ENCODE results near the gene NCOA7. TPM values are rescaled to one million over a fixed set of nuclear protein-coding genes. Genes with fewer than 3 reads are reported as not detected.

Gene NCOA7
- total RNA-seq, 2 experiments from 2014 or later = 42.3 to 43.4 TPM

DNA sequence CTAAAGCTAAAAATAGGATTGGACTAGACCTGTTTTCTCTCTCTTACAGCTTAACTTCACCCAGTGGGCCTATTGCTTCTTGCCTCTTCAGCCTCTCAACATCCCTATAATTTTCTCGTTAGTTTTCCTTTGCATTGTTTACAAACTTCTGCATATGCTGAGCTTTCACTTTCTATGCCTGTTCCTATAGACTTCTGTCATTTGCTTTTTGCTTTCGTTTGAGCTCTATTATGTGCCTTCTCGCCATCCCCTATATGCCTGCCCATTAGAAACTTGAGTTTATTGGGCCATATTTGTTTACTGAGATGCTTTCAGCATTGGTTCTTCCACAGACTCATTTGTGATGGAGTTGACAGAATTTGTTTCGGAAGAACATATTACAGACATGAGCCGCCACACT, 40.9 kb downstream of the NCOA7 start:
- CTCF ChIA-PET = interaction anchor here (0.7 to 1.8 kb wide), 4 partner anchors 11 to 125 kb away, joined by 3 to 4 read pairs (median 4); partner anchors contain the start of gene HINT3
- Mint-ChIP-seq H3K9me3 (peaks cover under 1% of the 10 kb centered on the region), H3K27me3 (no peaks in the 10 kb centered on the region), H3K4me3 (peak overlapping the region; percentile 71), H3K27ac (peak overlapping the region; percentile 71), H3K36me3 (peaks cover 3% of the 10 kb centered on the region), H3K4me1 (ENCODE audit: low read depth) (peaks cover 72% of the 10 kb centered on the region)
- intact Hi-C loops (cut with micrococcal nuclease) = loop anchor here (1.0 to 2.0 kb wide), 2 partner anchors 41 to 74 kb away; partner anchors contain the start of gene NCOA7
- POLR2A ChIA-PET = no interaction called here
- DNase-seq = no peak

DNA sequence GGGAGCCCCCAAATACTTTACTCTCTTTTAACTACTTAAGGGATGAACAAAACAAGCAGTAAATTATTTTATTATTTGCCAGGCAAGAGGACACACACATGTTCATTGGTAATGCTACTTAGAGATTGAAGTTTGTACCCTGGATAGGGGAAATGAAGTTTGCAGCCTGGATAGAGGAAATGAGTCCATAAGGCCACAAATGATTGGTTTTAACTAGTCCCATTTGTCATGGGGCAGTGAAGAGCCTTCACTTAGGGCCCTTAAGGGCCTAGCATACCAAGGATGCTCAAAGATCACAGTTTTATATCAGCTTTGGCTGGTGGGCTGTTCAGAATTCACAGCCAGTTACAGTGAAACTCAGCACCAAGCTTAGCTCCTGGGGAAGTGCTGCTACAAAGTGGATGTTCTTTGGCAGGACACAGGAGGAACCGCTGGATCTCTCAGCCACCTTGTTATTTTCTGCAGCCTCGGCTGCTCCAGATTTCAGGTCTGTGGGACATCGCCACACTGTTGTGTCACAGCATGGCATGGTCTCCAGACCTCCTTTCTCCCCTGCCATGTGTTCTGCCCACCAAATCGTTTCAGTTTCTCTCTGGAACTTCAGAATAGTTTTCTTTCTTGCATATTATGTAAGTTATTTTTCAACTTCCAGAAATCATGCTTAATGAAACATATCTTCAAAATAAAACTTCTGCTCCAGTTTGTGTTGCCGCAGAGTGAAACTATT, 41.8 kb downstream of the NCOA7 start:
- Mint-ChIP-seq H3K27ac (peak overlapping the region; percentile 20), H3K4me3 (no peak overlapping the region), H3K27me3 (no peaks in the 10 kb centered on the region), H3K36me3 (peaks cover 3% of the 10 kb centered on the region), H3K9me3 (no peaks in the 10 kb centered on the region), H3K4me1 (ENCODE audit: low read depth) (peaks cover 69% of the 10 kb centered on the region)
- ChIA-PET POLR2A (no interaction called here), CTCF (interaction anchor here (1.4 to 1.9 kb wide), 2 partner anchors 41 to 124 kb away, joined by 3 to 9 read pairs; partner anchors contain the start of genes HINT3 and NCOA7)
- no peak for DNase-seq
- intact Hi-C loops (cut with micrococcal nuclease) = loop anchor here (2.0 kb wide), 1 partner anchor 42 kb away; the partner anchor contains the start of gene NCOA7

DNA sequence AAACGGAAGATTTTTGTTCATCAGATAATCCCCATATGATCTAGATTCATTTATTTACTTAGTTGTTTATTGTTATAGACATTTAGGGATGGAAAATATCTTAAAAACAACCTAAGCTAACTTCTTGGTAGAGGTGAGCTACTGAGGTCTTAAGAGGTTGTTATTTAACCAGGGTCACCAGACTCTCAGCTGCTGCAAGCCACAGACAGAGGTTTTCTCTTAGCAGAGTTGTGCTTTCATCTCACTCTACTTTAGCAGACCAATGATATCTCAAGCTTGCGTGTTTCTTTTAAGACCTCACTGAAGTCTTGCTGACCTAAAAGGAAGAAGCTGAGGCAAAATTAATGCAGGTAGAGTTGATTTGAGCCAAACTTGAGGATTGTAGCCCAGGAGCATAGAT, 43.6 kb downstream of the NCOA7 start:
- Mint-ChIP-seq H3K4me3 (no peak overlapping the region), H3K27ac (peak overlapping the region; percentile 36), H3K9me3 (no peaks in the 10 kb centered on the region), H3K36me3 (peaks cover 6% of the 10 kb centered on the region), H3K27me3 (no peaks in the 10 kb centered on the region), H3K4me1 (ENCODE audit: low read depth) (peaks cover 58% of the 10 kb centered on the region)
- ChIA-PET POLR2A (interaction anchor here (1.1 kb wide), 1 partner anchor 54 kb away, joined by 3 read pairs; no protein-coding TSS in a partner anchor), CTCF (interaction anchor here (0.6 to 1.9 kb wide), 3 partner anchors 43 to 54 kb away, joined by 4 to 9 read pairs (median 4); partner anchors contain the start of gene NCOA7)
- DNase-seq = no peak
- intact Hi-C loops (cut with micrococcal nuclease) = no loop called here

DNA sequence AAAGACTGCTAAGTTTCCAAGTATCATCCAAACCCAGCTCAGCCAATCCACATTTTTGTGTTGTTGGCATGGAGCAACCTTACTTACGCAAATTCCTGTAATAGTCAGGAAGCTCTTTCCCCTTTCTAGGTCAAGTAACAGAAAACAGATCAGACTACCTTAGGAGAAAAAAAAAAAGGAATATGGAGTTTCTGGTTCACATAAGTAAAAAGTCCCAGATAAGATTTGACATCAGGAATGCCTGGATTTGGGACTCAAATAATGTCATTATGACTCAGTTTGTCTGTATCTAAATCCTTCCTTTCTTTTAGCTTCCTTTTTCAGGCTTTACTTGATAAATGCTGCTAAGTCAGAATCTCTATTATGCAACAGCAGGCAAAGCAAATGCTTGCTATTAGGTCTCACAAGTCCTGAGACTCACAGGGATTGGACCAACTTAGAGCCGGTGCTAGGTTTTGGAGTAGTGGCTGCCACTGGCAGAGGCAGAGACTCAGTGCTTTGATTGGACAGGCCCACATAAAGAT, 44.5 kb downstream of the NCOA7 start:
- DNase-seq = no peak
- no peaks in the 10 kb centered on the region for H3K9me3 Mint-ChIP-seq
- CTCF ChIA-PET = interaction anchor here (0.8 to 1.5 kb wide), 2 partner anchors 45 to 1390 kb away, joined by 3 to 4 read pairs; partner anchors contain the start of gene NCOA7
- POLR2A ChIA-PET = no interaction called here
- H3K4me3 Mint-ChIP-seq = no peak overlapping the region
- H3K27me3 Mint-ChIP-seq = no peaks in the 10 kb centered on the region
- intact Hi-C loops (cut with micrococcal nuclease) = no loop called here
- no peak overlapping the region for H3K27ac Mint-ChIP-seq
- H3K4me1 Mint-ChIP-seq (ENCODE audit: low read depth) = peaks cover 49% of the 10 kb centered on the region
- peaks cover 6% of the 10 kb centered on the region for H3K36me3 Mint-ChIP-seq

DNA sequence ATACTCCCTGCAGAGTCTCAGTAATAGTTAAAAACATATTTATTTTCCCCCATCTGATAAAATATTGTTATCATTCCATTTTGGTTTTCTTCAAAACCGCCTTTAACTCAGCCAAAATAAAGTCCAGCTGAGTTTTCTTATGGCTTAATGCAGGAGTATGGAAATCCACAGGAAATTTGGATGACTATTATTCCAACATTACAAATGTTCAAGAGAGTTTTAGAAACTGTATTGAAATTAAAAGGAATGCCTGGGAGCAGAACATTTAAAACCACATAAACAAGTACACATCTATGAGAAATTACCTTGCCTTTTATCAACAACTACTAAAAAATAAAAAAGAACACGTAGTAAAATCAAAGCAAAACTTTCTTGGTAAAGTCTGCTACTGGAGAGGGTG, 45.7 kb downstream of the NCOA7 start:
- peaks cover 39% of the 10 kb centered on the region for H3K4me1 Mint-ChIP-seq (ENCODE audit: low read depth)
- no peak overlapping the region for H3K27ac Mint-ChIP-seq
- no peaks in the 10 kb centered on the region for H3K27me3 Mint-ChIP-seq
- POLR2A ChIA-PET = no interaction called here
- H3K36me3 Mint-ChIP-seq = peaks cover 6% of the 10 kb centered on the region
- no peak overlapping the region for H3K4me3 Mint-ChIP-seq
- no peaks in the 10 kb centered on the region for H3K9me3 Mint-ChIP-seq
- intact Hi-C loops (cut with micrococcal nuclease) = no loop called here
- CTCF ChIA-PET = no interaction called here
- no peak for DNase-seq

- ChIA-PET CTCF (interaction anchor here (1.3 kb wide), 1 partner anchor 117 kb away, joined by 3 read pairs; no protein-coding TSS in a partner anchor), POLR2A (no interaction called here)
- intact Hi-C loops (cut with micrococcal nuclease) = no loop called here
- no peak overlapping the region for H3K27ac Mint-ChIP-seq
- no peak overlapping the region for H3K4me3 Mint-ChIP-seq
- H3K36me3 Mint-ChIP-seq = peaks cover 6% of the 10 kb centered on the region
- H3K9me3 Mint-ChIP-seq = no peaks in the 10 kb centered on the region
- no peak for DNase-seq
- no peaks in the 10 kb centered on the region for H3K27me3 Mint-ChIP-seq
- peaks cover 20% of the 10 kb centered on the region for H3K4me1 Mint-ChIP-seq (ENCODE audit: low read depth)
Observed at GRCh38 chr6:125839471-125839870, 48.7 kb downstream of the NCOA7 start.

DNA sequence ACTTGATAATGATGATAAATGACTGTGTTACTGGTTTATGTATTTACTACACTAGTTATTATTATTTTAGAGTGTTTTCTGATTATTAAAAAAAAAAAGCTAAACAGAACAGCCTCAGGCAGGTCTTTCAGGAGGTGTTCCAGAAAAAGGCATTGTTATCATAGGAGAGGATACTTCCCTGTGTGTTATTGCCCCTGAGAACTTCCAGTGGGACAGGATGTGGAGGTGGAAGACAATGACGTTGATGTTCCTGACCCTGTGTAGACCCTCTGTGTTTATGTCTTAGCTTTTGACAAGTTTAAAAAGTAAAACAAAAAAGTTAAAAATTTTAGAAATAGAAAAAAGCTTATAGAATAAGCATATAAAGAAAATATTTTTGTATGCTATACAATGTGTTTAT, 49.1 kb downstream of the NCOA7 start:
- no peak overlapping the region for H3K4me3 Mint-ChIP-seq
- intact Hi-C loops (cut with micrococcal nuclease) = no loop called here
- H3K4me1 Mint-ChIP-seq (ENCODE audit: low read depth) = peaks cover 16% of the 10 kb centered on the region
- ChIA-PET POLR2A (no interaction called here), CTCF (interaction anchor here (1.3 kb wide), 1 partner anchor 116 kb away, joined by 3 read pairs; no protein-coding TSS in a partner anchor)
- no peak for DNase-seq
- H3K27me3 Mint-ChIP-seq = no peaks in the 10 kb centered on the region
- H3K27ac Mint-ChIP-seq = no peak overlapping the region
- H3K9me3 Mint-ChIP-seq = no peaks in the 10 kb centered on the region
- H3K36me3 Mint-ChIP-seq = peaks cover 6% of the 10 kb centered on the region

DNA sequence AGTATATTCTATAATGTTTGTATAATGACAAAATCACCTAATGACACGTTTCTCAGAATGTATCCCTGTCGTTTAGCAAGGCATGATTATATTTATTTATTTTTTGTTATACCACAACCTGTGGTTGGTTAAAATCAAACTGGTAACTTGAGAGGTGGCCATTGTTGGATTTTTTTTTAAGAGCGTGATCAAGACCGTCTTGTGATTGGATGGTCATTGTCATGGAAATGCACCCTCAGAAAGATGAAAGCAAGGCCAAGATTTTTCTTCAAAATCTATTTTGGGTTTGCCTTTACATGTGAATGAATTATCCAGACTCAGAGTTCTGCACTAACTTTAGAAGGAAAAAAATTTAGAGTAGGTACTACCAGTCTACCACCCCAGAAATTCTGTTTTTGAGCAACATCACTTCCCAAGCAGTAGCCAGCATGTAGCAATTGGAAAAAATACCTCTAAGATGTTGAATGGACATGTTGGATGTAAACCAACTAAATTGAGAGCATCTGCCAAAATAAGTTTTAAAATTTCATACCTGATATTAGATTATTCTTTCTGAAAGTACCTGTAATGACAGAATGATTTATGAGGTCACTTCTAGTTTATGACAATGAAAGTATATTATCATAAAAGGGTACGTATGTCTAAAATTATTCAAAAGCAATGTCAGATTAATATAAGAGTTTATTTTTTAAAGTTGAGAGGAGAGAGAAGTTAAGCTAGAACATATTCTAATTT, 50.8 kb downstream of the NCOA7 start:
- DNase-seq = no peak
- ChIA-PET CTCF (no interaction called here), POLR2A (no interaction called here)
- H3K36me3 Mint-ChIP-seq = peaks cover 6% of the 10 kb centered on the region
- H3K9me3 Mint-ChIP-seq = no peaks in the 10 kb centered on the region
- intact Hi-C loops (cut with micrococcal nuclease) = no loop called here
- no peak overlapping the region for H3K4me3 Mint-ChIP-seq
- no peaks in the 10 kb centered on the region for H3K27me3 Mint-ChIP-seq
- H3K27ac Mint-ChIP-seq = no peak overlapping the region
- H3K4me1 Mint-ChIP-seq (ENCODE audit: low read depth) = peaks cover 12% of the 10 kb centered on the region

GRCh38 chr6:125842091-125842626, 51.4 kb downstream of the NCOA7 start:
- ChIA-PET POLR2A (no interaction called here), CTCF (no interaction called here)
- H3K4me3 Mint-ChIP-seq = no peak overlapping the region
- H3K27me3 Mint-ChIP-seq = no peaks in the 10 kb centered on the region
- H3K9me3 Mint-ChIP-seq = no peaks in the 10 kb centered on the region
- no peak overlapping the region for H3K27ac Mint-ChIP-seq
- no peak for DNase-seq
- peaks cover 6% of the 10 kb centered on the region for H3K36me3 Mint-ChIP-seq
- peaks cover 12% of the 10 kb centered on the region for H3K4me1 Mint-ChIP-seq (ENCODE audit: low read depth)
- intact Hi-C loops (cut with micrococcal nuclease) = no loop called here

GRCh38 chr6:125843593-125843992, 52.8 kb downstream of the NCOA7 start:
- DNase-seq = no peak

DNA sequence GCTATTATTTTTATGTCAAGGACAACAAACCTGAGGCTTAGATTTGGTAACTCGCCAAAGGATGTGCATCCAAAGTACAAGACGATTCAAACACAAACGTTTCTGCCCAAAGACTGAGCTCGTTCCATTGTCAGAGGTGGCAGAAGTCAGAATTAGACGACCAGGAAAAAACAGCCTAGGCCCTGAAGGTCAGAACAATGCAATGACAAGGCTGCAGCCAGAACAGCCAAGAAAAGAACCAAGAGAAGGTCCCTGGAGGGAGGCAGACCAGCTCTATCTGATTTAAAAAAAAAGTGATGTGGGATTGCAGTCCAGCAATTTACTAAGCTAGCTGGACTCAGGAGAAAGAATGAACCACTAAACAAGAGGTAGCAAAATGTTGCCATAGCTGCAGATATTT, 54.2 kb downstream of the NCOA7 start:
- peaks cover 5% of the 10 kb centered on the region for H3K36me3 Mint-ChIP-seq
- no peaks in the 10 kb centered on the region for H3K27me3 Mint-ChIP-seq
- POLR2A ChIA-PET = no interaction called here
- H3K9me3 Mint-ChIP-seq = no peaks in the 10 kb centered on the region
- peaks cover 7% of the 10 kb centered on the region for H3K4me1 Mint-ChIP-seq (ENCODE audit: low read depth)
- H3K27ac Mint-ChIP-seq = no peak overlapping the region
- H3K4me3 Mint-ChIP-seq = no peak overlapping the region
- CTCF ChIA-PET = interaction anchor here (0.8 to 1.7 kb wide), 2 partner anchors 106 to 111 kb away, joined by 3 to 4 read pairs; partner anchors contain the start of gene HINT3
- no peak for DNase-seq
- intact Hi-C loops (cut with micrococcal nuclease) = no loop called here

More at GRCh38 chr6:125843593-125843992, 52.8 kb downstream of the NCOA7 start:
- CTCF ChIA-PET = interaction anchor here (0.6 kb wide), 1 partner anchor 13 kb away, joined by 3 read pairs; no protein-coding TSS in a partner anchor
- Mint-ChIP-seq H3K9me3 (no peaks in the 10 kb centered on the region), H3K27me3 (no peaks in the 10 kb centered on the region), H3K4me1 (ENCODE audit: low read depth) (peaks cover 7% of the 10 kb centered on the region), H3K4me3 (no peak overlapping the region), H3K27ac (no peak overlapping the region), H3K36me3 (peaks cover 5% of the 10 kb centered on the region)
- POLR2A ChIA-PET = no interaction called here
- intact Hi-C loops (cut with micrococcal nuclease) = no loop called here
